Gastrocnemius medialis (tissue), 4 donors: ENCODE measurements around the gene PSTPIP1.

Experiments
- CTCF ChIP-seq, 5 experiments: fragments of 450-650 bp in 3 of 5; fragments of 200-600 bp in 2 of 5; sonication (generic) in 2 of 5; IDR thresholded peaks in 4 of 5; conservative IDR thresholded peaks in 1 of 5; 1 replicate in 4 of 5; 2 replicates in 1 of 5; pipeline ENCODE4 v1.5.1; 2016 to 2019; ENCODE audit warnings: antibody characterized with exemption in 5 of 5, mild to moderate bottlenecking in 3 of 5, moderate library complexity in 3 of 5
- POLR2A ChIP-seq, 2 donors: fragments of 450-650 bp; IDR thresholded peaks; one replicate each; pipeline ENCODE4 v1.6.1; 2017; ENCODE audit warnings: antibody characterized with exemption in 2 of 2, mild to moderate bottlenecking in 2 of 2, moderate library complexity in 2 of 2

GRCh38 chr15:76987276-76987675 is 7.7 kb upstream of the PSTPIP1 start:
- TF ChIP-seq CTCF (IDR thresholded peaks at IDR 0.05 in 4 of 5, conservative IDR thresholded peaks at IDR 0.05 in 1 of 5), result no peak
- TF ChIP-seq POLR2A (IDR thresholded peaks at IDR 0.05), result no peak
